ENCODE data around the gene SLC38A8. TPM values are rescaled to one million over a fixed set of nuclear protein-coding genes. Genes with fewer than 3 reads are reported as not detected.

SLC38A8 gene
- total RNA-seq, 2 donors from 2014 or later, result not detected

- ATAC-seq, result no peak
- Mint-ChIP-seq H3K36me3 (peaks cover 9 to 12% of the 10 kb centered on the region in 2 donors), H3K27ac (no peak overlapping the region), H3K9me3 (no peaks in the 10 kb centered on the region)
- no peak for DNase-seq (ENCODE audit: low spot score in 2 of 2)
Measured at GRCh38 chr16:84056933-84057332, 14.3 kb upstream of the SLC38A8 start.

DNA sequence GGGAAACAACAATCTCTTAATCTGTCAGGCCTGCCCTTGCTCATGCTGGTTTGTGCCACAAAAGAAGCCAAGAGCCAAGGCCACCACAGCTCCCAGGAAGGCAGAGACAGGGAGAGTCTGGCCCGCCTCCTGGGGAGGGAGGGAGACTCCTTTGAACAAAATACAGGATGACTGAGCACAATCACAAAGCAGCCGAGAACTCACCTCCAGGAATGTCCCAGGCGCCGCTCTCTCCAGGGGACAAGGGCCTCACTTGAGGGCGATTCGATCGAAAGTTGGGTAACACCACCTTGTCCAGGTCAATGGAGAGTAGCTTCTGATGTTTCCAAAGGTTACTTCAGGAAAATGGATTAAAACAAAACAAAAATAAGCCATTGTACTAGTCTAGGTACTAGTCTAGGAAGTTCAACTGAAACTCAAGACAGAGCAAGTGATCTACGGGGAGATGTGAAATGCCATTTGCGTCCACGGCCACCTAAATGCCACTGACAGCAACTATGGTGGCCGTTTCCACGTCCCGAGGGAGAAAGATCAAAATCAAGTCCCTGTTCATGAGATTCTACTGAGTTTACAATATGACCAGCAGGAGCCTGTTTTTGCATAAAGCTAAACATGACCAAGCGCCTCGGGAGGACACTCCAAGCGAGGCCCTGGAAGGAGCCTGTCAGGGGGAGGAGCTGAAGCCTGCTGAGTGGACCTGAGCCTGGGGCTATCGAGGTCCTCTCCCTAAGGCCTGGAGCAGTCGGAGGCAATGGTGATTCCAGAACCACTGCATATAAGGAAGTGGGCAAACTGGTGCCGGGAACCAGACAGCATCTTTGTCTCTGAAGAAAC, 13.4 kb upstream of the SLC38A8 start:
- no peak for ATAC-seq
- Mint-ChIP-seq H3K27ac (peak overlapping the region in 1 of 2 donors; percentile 81), H3K9me3 (no peaks in the 10 kb centered on the region), H3K36me3 (peaks cover 9 to 12% of the 10 kb centered on the region in 2 donors)
- peak in 1 of 2 donors; percentile 49 for DNase-seq (ENCODE audit: low spot score in 2 of 2)

DNA sequence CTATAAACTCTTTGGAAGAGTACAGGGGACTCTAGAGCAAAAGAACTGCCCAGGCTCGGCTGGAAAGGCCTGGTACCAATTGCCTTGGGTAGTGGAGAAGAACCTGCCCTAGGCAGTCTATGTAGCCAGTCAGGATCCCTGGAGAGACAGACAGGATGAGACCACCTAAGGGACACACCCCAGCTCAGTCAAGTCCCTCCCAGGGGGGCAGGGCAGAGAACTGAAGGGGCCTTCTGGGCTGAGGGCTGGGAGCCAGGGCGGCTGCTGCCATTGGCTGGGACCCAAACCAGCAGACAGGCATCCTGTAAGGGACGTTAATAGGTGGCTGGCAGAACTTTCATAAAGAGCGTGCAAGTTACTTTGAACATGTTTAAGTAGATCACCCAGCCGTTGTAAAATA, 12.8 kb upstream of the SLC38A8 start:
- Mint-ChIP-seq H3K36me3 (peaks cover 9 to 12% of the 10 kb centered on the region in 2 donors), H3K27ac (no peak overlapping the region), H3K9me3 (no peaks in the 10 kb centered on the region)
- DNase-seq (ENCODE audit: low spot score in 2 of 2) (peak in 1 of 2 donors; percentile 43), ATAC-seq (no peak)

GRCh38 chr16:84054916-84055315, 12.3 kb upstream of the SLC38A8 start:
- ATAC-seq, result no peak

GRCh38 chr16:84054271-84054670, 11.7 kb upstream of the SLC38A8 start:
- no peak overlapping the region for H3K27ac Mint-ChIP-seq
- no peaks in the 10 kb centered on the region for H3K9me3 Mint-ChIP-seq
- ATAC-seq, result no peak
- H3K36me3 Mint-ChIP-seq, result peaks cover 9 to 12% of the 10 kb centered on the region in 2 donors
- DNase-seq (ENCODE audit: low spot score in 2 of 2), result peak in 1 of 2 donors; percentile 46

More at GRCh38 chr16:84054916-84055315, 12.3 kb upstream of the SLC38A8 start:
- no peaks in the 10 kb centered on the region for H3K9me3 Mint-ChIP-seq
- H3K36me3 Mint-ChIP-seq, result peaks cover 9 to 12% of the 10 kb centered on the region in 2 donors
- H3K27ac Mint-ChIP-seq, result peak overlapping the region in 1 of 2 donors; percentile 55
- no peak for DNase-seq (ENCODE audit: low spot score in 2 of 2)

DNA sequence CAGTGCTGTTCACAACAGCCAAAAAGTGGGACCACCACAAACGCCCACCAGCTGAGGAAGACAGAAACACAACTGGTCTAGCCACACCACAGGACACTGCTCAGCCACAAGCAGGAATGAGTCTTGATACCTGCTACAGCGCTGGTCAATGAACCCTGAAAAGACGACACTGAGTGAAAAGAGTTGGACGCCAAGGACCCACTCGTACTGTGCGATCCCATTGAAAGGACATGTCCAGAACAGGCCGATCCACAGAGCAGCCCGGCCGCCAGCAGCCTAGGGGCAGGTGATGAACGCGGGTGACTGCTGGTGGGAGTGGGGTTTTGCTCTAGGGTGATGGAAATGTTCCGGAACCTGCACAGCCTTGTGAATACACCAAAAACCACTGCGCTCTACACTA, 10.6 kb upstream of the SLC38A8 start:
- H3K27ac Mint-ChIP-seq, result no peak overlapping the region
- DNase-seq (ENCODE audit: low spot score in 2 of 2) (no peak), ATAC-seq (no peak)
- no peaks in the 10 kb centered on the region for H3K9me3 Mint-ChIP-seq
- H3K36me3 Mint-ChIP-seq, result peaks cover 9 to 12% of the 10 kb centered on the region in 2 donors

- no peaks in the 10 kb centered on the region for H3K9me3 Mint-ChIP-seq
- no peak overlapping the region for H3K27ac Mint-ChIP-seq
- ATAC-seq (no peak), DNase-seq (ENCODE audit: low spot score in 2 of 2) (peak in 1 of 2 donors; percentile 37)
- peaks cover 9 to 12% of the 10 kb centered on the region in 2 donors for H3K36me3 Mint-ChIP-seq
Measured at GRCh38 chr16:84052071-84052622, 9.6 kb upstream of the SLC38A8 start.

DNA sequence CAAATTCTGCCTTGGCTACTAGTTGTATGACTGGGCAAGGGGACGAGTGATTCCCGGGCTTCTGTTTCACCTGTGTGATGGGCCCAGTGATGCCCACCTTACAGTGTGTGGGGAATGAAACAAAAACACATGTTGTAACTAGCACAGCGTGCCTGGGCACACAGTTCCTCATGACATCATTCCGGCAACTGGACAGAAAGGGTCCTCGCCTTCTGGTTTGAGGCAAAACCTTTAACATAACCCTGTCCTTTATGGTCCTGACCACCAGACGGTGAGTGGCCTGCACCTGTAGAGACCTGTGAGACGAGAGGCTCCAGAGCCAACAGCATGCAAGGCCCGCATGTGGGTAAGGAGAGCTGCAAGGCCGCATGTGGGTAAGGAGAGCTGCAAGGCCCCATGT, 7.7 kb upstream of the SLC38A8 start:
- ATAC-seq (no peak), DNase-seq (ENCODE audit: low spot score in 2 of 2) (no peak)
- Mint-ChIP-seq H3K36me3 (peaks cover 7 to 9% of the 10 kb centered on the region in 2 donors), H3K27ac (peak overlapping the region in 1 of 2 donors; percentile 22), H3K9me3 (no peaks in the 10 kb centered on the region)

DNA sequence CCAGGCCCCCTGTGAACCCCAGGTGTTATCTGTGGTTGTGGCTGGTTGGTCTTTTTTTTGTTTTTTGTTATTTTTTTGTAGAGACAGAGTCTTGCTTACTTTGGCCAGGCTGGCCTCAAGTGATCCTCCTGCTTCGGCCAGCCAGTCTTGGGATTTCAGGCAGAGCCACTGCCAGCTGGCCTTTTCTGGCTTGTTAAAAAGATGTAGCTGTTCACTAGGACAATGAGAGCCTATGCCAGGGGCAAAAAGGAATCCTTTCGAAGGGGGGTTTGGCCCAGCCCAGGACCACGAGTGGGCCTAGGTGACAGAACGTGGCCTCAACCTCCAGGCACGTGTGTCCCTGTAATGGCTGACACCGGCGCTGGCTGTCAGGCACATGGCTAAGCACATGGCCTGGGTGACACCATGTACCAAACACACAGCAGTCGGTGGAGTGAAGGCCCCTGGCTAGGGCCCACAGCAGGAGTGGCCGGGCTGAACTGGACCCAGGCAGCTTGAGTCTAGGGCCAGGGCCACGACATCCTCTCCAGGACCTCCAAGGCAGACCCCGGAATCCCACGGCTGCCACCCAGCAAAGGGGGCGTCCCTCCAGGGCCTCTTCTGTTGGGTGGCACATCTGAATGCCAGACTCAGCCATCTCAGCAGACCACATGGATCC, 6.9 kb upstream of the SLC38A8 start:
- Mint-ChIP-seq H3K27ac (peak overlapping the region in 1 of 2 donors; percentile 37), H3K36me3 (peaks cover 7 to 9% of the 10 kb centered on the region in 2 donors)

GRCh38 chr16:84048871-84049270, 6.3 kb upstream of the SLC38A8 start:
- no peak overlapping the region for H3K27ac Mint-ChIP-seq
- ATAC-seq, result no peak
- DNase-seq (ENCODE audit: low spot score in 2 of 2), result peak in 1 of 2 donors; percentile 34
- H3K9me3 Mint-ChIP-seq, result no peaks in the 10 kb centered on the region
- H3K36me3 Mint-ChIP-seq, result peaks cover 7 to 9% of the 10 kb centered on the region in 2 donors

More for the DNA sequence above, 6.9 kb upstream of the SLC38A8 start:
- no peaks in the 10 kb centered on the region for H3K9me3 Mint-ChIP-seq
- DNase-seq (ENCODE audit: low spot score in 2 of 2) (peak in 1 of 2 donors; percentile 42), ATAC-seq (no peak)

GRCh38 chr16:84048270-84048669, 5.7 kb upstream of the SLC38A8 start:
- H3K9me3 Mint-ChIP-seq, result no peaks in the 10 kb centered on the region
- DNase-seq (ENCODE audit: low spot score in 2 of 2), result no peak
- ATAC-seq, result no peak
- no peak overlapping the region for H3K27ac Mint-ChIP-seq
- peaks cover 7 to 9% of the 10 kb centered on the region in 2 donors for H3K36me3 Mint-ChIP-seq

GRCh38 chr16:84047626-84048025, 5.0 kb upstream of the SLC38A8 start:
- peak overlapping the region in 1 of 2 donors; percentile 9 for H3K27ac Mint-ChIP-seq
- no peak for ATAC-seq
- H3K36me3 Mint-ChIP-seq, result peaks cover 4 to 5% of the 10 kb centered on the region in 2 donors
- no peaks in the 10 kb centered on the region for H3K9me3 Mint-ChIP-seq
- DNase-seq (ENCODE audit: low spot score in 2 of 2), result no peak

DNA sequence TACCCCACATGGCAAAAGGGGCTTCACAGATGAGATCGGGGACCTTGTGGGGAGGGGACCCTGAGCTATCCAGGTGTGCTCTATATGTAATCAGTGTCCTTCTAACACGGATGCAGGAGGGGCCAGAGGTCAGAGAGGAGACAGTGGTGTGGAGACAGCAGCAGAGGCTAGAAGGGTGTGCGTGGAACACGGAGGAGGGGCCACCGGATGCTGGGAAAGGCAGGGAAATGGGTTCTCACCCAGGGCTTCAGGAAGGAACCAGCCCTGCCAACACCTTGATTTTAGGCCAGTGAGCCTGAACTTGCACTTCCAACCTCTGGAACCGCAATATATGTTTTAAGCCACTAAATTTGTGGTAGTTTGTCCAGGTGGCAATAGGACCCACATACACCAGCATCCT, 4.6 kb upstream of the SLC38A8 start:
- H3K27ac Mint-ChIP-seq, result no peak overlapping the region
- H3K36me3 Mint-ChIP-seq, result peaks cover under 1% of the 10 kb centered on the region in 2 donors
- ATAC-seq (no peak), DNase-seq (ENCODE audit: low spot score in 2 of 2) (no peak)
- no peaks in the 10 kb centered on the region for H3K9me3 Mint-ChIP-seq

DNA sequence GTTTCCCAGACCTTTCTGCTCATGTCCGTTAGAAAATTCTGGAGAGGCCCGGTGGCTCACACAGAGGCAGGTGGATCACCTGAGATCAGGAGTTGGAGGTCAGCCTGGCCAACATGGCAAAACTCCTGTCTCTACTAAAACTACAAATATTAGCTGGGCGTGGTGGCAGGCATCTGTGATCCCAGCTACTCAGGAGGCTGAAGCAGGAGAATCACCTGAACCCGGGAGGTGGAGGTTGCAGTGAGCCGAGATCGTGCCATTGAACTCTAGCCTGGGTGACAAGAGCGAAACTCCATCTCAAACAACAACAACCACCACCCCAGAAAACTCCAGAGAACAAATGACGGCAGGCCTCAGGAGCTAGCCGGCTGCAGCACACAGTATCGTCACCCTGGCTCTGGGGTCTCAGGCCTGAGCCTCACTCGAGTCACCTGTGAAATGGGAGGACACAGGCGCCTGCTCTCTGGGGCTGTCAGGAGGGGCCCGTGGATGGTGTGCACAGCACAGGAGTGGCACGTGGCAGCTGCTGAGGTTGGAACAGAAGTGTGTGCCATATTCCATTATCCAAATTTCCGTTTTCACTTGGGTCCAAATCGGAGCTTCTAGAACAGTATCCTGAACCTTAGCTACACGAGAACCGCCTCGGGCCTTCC, 3.3 kb upstream of the SLC38A8 start:
- no peaks in the 10 kb centered on the region for H3K9me3 Mint-ChIP-seq
- H3K27ac Mint-ChIP-seq, result no peak overlapping the region
- DNase-seq (ENCODE audit: low spot score in 2 of 2) (no peak), ATAC-seq (no peak)
- H3K36me3 Mint-ChIP-seq, result no peaks in the 10 kb centered on the region

GRCh38 chr16:84045001-84045817, 2.6 kb upstream of the SLC38A8 start:
- H3K9me3 Mint-ChIP-seq, result no peaks in the 10 kb centered on the region

GRCh38 chr16:84044118-84044488, 1.5 kb upstream of the SLC38A8 start:
- Mint-ChIP-seq H3K36me3 (no peaks in the 10 kb centered on the region), H3K27ac (no peak overlapping the region), H3K9me3 (no peaks in the 10 kb centered on the region)
- DNase-seq (ENCODE audit: low spot score in 2 of 2), result no peak
- ATAC-seq, result peak in 1 of 2 donors; percentile 47

More at GRCh38 chr16:84045001-84045817, 2.6 kb upstream of the SLC38A8 start:
- H3K36me3 Mint-ChIP-seq, result no peaks in the 10 kb centered on the region
- DNase-seq (ENCODE audit: low spot score in 2 of 2) (no peak), ATAC-seq (no peak)
- H3K27ac Mint-ChIP-seq, result no peak overlapping the region

All from activated naive CD4-positive, alpha-beta T cell treated with anti-CD3 and anti-CD28 coated beads, Interleukin-2, amount 50 U/mL, for 72 hours (primary cell).